ENCODE data around the gene RGS12.

DNA sequence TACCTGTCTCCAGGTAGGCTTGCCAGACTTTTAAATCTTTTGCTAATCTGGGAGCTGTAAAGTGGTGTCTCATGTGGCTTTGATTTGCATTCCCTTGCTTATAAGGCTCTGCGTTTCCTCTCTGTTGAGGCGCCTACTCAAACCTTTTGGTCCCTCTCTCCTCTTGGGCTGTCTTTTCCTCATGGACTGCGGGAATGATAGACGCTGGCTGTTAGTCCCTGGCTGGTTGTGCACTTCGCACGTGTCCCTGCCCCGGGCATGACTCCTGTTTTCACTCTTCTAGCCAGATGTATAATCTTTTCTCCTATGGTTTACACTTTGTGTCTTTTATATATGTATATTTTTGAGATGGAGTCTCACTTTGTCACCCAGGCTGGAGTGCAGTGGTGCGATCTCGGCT is 39.7 kb downstream of the RGS12 start:
- TF ChIP-seq, protein P1, sequence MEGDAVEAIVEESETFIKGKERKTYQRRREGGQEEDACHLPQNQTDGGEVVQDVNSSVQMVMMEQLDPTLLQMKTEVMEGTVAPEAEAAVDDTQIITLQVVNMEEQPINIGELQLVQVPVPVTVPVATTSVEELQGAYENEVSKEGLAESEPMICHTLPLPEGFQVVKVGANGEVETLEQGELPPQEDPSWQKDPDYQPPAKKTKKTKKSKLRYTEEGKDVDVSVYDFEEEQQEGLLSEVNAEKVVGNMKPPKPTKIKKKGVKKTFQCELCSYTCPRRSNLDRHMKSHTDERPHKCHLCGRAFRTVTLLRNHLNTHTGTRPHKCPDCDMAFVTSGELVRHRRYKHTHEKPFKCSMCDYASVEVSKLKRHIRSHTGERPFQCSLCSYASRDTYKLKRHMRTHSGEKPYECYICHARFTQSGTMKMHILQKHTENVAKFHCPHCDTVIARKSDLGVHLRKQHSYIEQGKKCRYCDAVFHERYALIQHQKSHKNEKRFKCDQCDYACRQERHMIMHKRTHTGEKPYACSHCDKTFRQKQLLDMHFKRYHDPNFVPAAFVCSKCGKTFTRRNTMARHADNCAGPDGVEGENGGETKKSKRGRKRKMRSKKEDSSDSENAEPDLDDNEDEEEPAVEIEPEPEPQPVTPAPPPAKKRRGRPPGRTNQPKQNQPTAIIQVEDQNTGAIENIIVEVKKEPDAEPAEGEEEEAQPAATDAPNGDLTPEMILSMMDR (IDR thresholded peaks at IDR 0.05; ENCODE audit: insufficient read depth, low read length): no peak
- no peak for TF ChIP-seq POLR2AphosphoS5 (IDR thresholded peaks at IDR 0.05; ENCODE audit: low read depth)
